SU-DHL-6 (cell line): ENCODE results near the gene ZNF618.

Experiments
- EZH2phosphoT487 ChIP-seq: fragments of 200-600 bp; sonication (generic), shearing (Covaris generic); conservative IDR thresholded peaks from 2 replicates; pipeline ENCODE4 v1.6.1; 2018; ENCODE audit warnings: mild to moderate bottlenecking, antibody characterized with exemption, low read length, moderate library complexity, mixed read lengths
- TF ChIP-seq, protein P1 (sequence below): fragments of 200-600 bp; sonication (generic); IDR thresholded peaks from one replicate; pipeline ENCODE4 v1.5.1; 2017; ENCODE audit warnings: antibody characterized with exemption, mild to moderate bottlenecking, low read length, moderate library complexity; ENCODE audit not compliant: insufficient read depth, poor library complexity, severe bottlenecking

GRCh38 chr9:114027159-114027862 is 151.2 kb downstream of the ZNF618 start:
- TF ChIP-seq, protein P1, sequence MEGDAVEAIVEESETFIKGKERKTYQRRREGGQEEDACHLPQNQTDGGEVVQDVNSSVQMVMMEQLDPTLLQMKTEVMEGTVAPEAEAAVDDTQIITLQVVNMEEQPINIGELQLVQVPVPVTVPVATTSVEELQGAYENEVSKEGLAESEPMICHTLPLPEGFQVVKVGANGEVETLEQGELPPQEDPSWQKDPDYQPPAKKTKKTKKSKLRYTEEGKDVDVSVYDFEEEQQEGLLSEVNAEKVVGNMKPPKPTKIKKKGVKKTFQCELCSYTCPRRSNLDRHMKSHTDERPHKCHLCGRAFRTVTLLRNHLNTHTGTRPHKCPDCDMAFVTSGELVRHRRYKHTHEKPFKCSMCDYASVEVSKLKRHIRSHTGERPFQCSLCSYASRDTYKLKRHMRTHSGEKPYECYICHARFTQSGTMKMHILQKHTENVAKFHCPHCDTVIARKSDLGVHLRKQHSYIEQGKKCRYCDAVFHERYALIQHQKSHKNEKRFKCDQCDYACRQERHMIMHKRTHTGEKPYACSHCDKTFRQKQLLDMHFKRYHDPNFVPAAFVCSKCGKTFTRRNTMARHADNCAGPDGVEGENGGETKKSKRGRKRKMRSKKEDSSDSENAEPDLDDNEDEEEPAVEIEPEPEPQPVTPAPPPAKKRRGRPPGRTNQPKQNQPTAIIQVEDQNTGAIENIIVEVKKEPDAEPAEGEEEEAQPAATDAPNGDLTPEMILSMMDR: no peak
- no peak for TF ChIP-seq EZH2phosphoT487
